WERI-Rb-1 (cell line): Measurements from ENCODE around the gene LRCH2.

ENCODE experiments used
- DNase-seq: peaks from one replicate; pipeline ENCODE4 v3.0.0-alpha.2; 2020
- H3K27ac ChIP-seq: fragments of 250-450 bp; sonication (Bioruptor Pico); 2 replicates; pipeline ENCODE4 v1.5.1; 2020; ENCODE audit warnings: mild to moderate bottlenecking, moderate library complexity
- H3K27me3 ChIP-seq: fragments of 250-450 bp; sonication (Bioruptor Pico); 2 replicates; pipeline ENCODE4 v1.5.1; 2021; ENCODE audit warnings: mild to moderate bottlenecking, low read depth, moderate library complexity; ENCODE audit not compliant: insufficient read depth, severe bottlenecking
- H3K36me3 ChIP-seq: fragments of 250-450 bp; sonication (Bioruptor Pico); 2 replicates; pipeline ENCODE4 v1.5.1; 2020; ENCODE audit warnings: mild to moderate bottlenecking, moderate library complexity
- H3K4me3 ChIP-seq: 2 replicates; pipeline ENCODE4 v1.5.1; 2011; ENCODE audit warnings: low read depth, mild to moderate bottlenecking, control low read depth, low read length
- H3K9me3 ChIP-seq: fragments of 250-450 bp; sonication (Bioruptor Pico); 2 replicates; pipeline ENCODE4 v1.5.1; 2021; ENCODE audit warnings: mild to moderate bottlenecking, moderate library complexity; ENCODE audit not compliant: severe bottlenecking
- CTCF ChIP-seq: IDR thresholded peaks from 2 replicates; pipeline ENCODE4 v1.5.1; 2011; ENCODE audit warnings: low read depth, mild to moderate bottlenecking, control low read depth, inconsistent platforms, low read length

LRCH2 gene

GRCh38 chrX:115142057-115142456 is 91.8 kb downstream of the LRCH2 start:
- peaks cover 12% of the 10 kb centered on the region for H3K36me3 ChIP-seq
- H3K4me3 ChIP-seq = no peak overlapping the region
- no peak for TF ChIP-seq CTCF
- no peaks in the 10 kb centered on the region for H3K27me3 ChIP-seq
- no peak for DNase-seq
- H3K9me3 ChIP-seq = peaks cover 4% of the 10 kb centered on the region
- no peak overlapping the region for H3K27ac ChIP-seq

GRCh38 chrX:115138040-115138439 is 95.9 kb downstream of the LRCH2 start:
- H3K36me3 ChIP-seq = peaks cover 6% of the 10 kb centered on the region
- no peak overlapping the region for H3K27ac ChIP-seq
- no peak for TF ChIP-seq CTCF
- no peak overlapping the region for H3K4me3 ChIP-seq
- H3K9me3 ChIP-seq = no peaks in the 10 kb centered on the region
- no peak for DNase-seq
- H3K27me3 ChIP-seq = no peaks in the 10 kb centered on the region

GRCh38 chrX:115134382-115134781 is 99.5 kb downstream of the LRCH2 start:
- no peak for TF ChIP-seq CTCF
- H3K27me3 ChIP-seq = no peaks in the 10 kb centered on the region
- no peak overlapping the region for H3K27ac ChIP-seq

GRCh38 chrX:115112411-115112810 is 121.5 kb downstream of the LRCH2 start:
- Histone ChIP-seq H3K4me3 (no peak overlapping the region), H3K36me3 (no peaks in the 10 kb centered on the region; the same call in 1 of the 2 replicates), H3K27me3 (no peaks in the 10 kb centered on the region), H3K27ac (no peak overlapping the region), H3K9me3 (no peaks in the 10 kb centered on the region)
- TF ChIP-seq CTCF = no peak
- no peak for DNase-seq

More at GRCh38 chrX:115134382-115134781, 99.5 kb downstream of the LRCH2 start:
- Histone ChIP-seq H3K9me3 (no peaks in the 10 kb centered on the region), H3K36me3 (no peaks in the 10 kb centered on the region; the same call in 1 of the 2 replicates), H3K4me3 (no peak overlapping the region)
- no peak for DNase-seq

- no peaks in the 10 kb centered on the region for H3K27me3 ChIP-seq
- no peaks in the 10 kb centered on the region for H3K9me3 ChIP-seq
- no peaks in the 10 kb centered on the region for H3K36me3 ChIP-seq
- no peak for DNase-seq
- no peak overlapping the region for H3K27ac ChIP-seq
- H3K4me3 ChIP-seq = no peak overlapping the region
- TF ChIP-seq CTCF = no peak
These were observed 135.0 kb downstream of the LRCH2 start for GRCh38 chrX:115098897-115099296.

- H3K27me3 ChIP-seq = no peaks in the 10 kb centered on the region
- H3K9me3 ChIP-seq = no peaks in the 10 kb centered on the region
- no peak overlapping the region for H3K27ac ChIP-seq
- no peak for TF ChIP-seq CTCF
- no peak overlapping the region for H3K4me3 ChIP-seq
- no peaks in the 10 kb centered on the region for H3K36me3 ChIP-seq
- DNase-seq = no peak
These were observed 140.7 kb downstream of the LRCH2 start for GRCh38 chrX:115093191-115093590.
